GM12874 (cell line): ENCODE data around the gene COL6A3.

ENCODE experiments used
- CTCF ChIP-seq: IDR thresholded peaks from 2 replicates; pipeline ENCODE4 v1.5.1; 2011; ENCODE audit warnings: low read depth, mild to moderate bottlenecking, control low read depth, low read length, moderate library complexity; ENCODE audit not compliant: insufficient read depth

Gene COL6A3

DNA sequence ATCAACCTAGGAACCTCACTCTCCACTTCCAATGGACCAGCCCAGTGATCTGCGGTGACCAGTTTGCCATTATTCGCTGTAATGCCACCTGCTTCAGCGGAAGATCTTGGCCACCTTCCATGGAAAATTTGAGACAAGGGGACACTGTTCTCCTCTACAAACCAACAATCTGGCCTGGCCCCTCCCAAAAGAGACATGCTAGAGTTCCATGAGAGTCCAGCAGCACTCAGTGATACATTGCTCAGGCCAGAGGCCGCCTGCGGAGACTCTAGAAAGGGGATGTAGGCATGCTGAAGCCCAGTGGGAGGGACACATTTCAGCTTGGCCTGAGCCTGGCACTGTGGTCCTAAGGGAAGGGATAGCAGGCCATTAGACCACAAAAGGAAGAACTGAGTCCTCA, 58.3 kb downstream of the COL6A3 start:
- no peak for TF ChIP-seq CTCF

GRCh38 chr2:237354892-237355291, 59.1 kb downstream of the COL6A3 start:
- TF ChIP-seq CTCF: no peak

DNA sequence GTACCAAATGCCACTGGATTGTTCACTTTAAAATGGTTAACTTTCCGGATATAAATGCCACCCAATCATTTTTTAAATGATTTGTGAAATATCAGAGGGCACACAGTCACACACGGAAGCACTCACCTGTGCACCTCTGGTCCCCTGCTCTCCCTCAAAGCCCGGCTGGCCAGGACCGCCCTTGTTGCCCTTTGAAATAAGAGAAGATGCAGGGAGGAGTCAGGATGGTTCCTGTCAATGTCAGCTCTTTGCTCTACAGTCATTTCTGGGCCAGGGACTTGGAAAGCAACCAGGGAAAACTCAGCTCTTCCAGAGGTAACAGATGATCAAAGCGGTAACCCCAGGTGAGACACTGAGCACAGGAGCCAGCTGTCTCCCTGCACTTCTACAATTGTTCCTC, 60.7 kb downstream of the COL6A3 start:
- no peak for TF ChIP-seq CTCF

DNA sequence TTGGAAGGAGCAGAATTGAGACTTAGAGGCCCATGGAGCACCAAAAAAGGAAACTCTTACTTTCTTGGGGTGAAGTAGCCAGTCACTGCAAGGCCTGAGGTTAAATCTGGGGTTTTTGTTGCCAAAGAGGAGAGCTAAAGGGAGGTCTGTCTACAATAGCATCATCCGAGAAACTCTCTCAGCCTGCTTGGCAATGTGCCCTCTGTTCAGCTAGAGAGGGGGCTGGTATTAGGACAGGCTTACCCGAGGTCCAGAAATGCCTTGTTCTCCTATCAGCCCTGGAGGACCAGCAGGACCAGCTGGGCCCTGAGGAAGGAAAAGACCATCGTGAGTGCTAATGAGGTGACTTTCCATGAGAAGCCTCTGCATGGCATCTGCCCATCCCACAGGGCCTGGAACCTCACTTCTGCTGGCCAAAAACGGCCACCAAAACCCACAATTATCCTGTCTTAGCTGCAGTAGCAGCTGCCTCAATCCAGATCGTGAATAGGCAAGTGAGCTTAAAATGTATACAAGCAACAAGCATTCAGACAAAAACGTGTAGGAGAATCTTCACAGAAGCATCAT, 61.6 kb downstream of the COL6A3 start:
- TF ChIP-seq CTCF: no peak

- TF ChIP-seq CTCF: no peak
Observed at GRCh38 chr2:237351796-237352195, 62.2 kb downstream of the COL6A3 start.

GRCh38 chr2:237351046-237351445, 62.9 kb downstream of the COL6A3 start:
- TF ChIP-seq CTCF: no peak

GRCh38 chr2:237350597-237350996, 63.4 kb downstream of the COL6A3 start:
- TF ChIP-seq CTCF: no peak

DNA sequence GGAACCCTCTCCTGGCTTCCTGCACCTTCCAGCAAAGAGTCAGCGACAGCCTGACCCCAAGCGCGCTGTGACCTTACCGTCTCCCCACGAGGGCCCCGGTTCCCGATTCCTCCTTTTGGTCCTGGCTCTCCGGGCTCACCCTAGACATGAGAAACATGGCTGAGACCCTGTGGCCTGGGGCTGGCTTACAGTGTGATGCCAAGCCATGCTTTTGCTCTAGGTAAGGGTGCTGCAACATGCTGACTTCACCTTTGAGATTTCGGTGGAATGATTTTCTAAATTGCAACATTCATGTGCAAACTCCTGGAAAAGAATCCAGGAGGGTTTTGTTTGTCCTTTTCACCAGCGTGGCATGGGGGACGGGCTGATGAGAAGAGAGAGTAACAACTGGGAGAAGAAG, 63.9 kb downstream of the COL6A3 start:
- no peak for TF ChIP-seq CTCF
